Measurements from ENCODE around the gene MTFP1. TPM values are rescaled to one million over a fixed set of nuclear protein-coding genes. Genes with fewer than 3 reads are reported as not detected.
"Not testable (repeated sequence)": the region's sequence is repeated elsewhere in the genome, so short reads cannot be mapped to it uniquely, and the experiment has no call there.

The MTFP1 gene
- total and polyA plus RNA-seq, 9 of the 15 experiments (the other 6 are each of a cell fraction or from before 2014, with no cell fraction given) = 10.7 to 52.0 (median 30.1) TPM

DNA sequence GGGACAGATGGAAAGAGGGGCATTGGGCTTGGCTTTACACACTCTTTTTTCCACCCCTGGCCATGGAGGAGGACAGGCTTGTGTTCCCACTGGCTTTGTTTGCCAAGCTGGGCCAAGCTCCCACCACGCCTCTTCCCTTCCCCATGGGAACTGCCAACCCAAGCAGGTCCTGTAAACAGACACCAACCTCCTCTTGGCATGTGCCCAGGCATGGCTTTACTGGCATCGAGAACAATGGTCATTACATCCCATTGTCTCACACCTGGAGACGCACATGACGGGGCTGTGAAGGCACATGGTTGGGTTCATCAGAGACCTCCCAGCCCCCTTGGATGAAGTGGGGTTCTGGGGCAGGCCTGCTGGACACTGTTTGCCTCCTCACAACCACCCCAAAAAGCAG, 34.6 kb downstream of the MTFP1 start:
- Histone ChIP-seq H3K27me3 (ENCODE audit: control insufficient read depth in 2 of 2, insufficient read depth in 2 of 2, low read length in 2 of 2) (peaks cover 0 to 5% of the 10 kb centered on the region in 2 experiments; a peak in 1 of 5 replicates), H4K20me1 (replicated peaks; ENCODE audit: control insufficient read depth, insufficient read depth, low read length) (no peaks in the 10 kb centered on the region), H3K4me1 (replicated peaks in 1 of 2; ENCODE audit: control insufficient read depth in 2 of 2, insufficient read depth in 2 of 2, low read length in 2 of 2) (no peaks in the 10 kb centered on the region; a peak in 1 of 5 replicates), H3K9ac (ENCODE audit: insufficient read depth in 1 of 2, low read depth in 2 of 2, low read length in 2 of 2) (no peak overlapping the region), H3K36me3 (ENCODE audit: control insufficient read depth, insufficient read depth, low read length) (no peaks in the 10 kb centered on the region), H3K4me3 (no peak overlapping the region), H3K79me2 (ENCODE audit: control insufficient read depth, insufficient read depth, low read length) (no peaks in the 10 kb centered on the region), H3K9me1 (ENCODE audit: control insufficient read depth, insufficient read depth, low read length) (no peaks in the 10 kb centered on the region), H3K27ac (ENCODE audit: extremely low read depth, low read depth, low read length) (no peak overlapping the region), H3K9me3 (replicated peaks; ENCODE audit: control insufficient read depth, insufficient read depth, low read depth, low read length) (no peaks in the 10 kb centered on the region), H2AFZ (ENCODE audit: low read depth, low read length) (no peak overlapping the region), H3K4me2 (ENCODE audit: insufficient read depth, low read length) (no peak overlapping the region)
- no peak for ATAC-seq
- no peak for DNase-seq (ENCODE audit: extremely low read depth in 1 of 4, low spot score in 3 of 4)
- in situ Hi-C loops (cut with MboI) = no loop called here
- ChIA-PET CTCF (ENCODE audit: low intra/inter-chr PET ratio) (no interaction called here), POLR2A (no interaction called here)
- TF ChIP-seq, protein P1, sequence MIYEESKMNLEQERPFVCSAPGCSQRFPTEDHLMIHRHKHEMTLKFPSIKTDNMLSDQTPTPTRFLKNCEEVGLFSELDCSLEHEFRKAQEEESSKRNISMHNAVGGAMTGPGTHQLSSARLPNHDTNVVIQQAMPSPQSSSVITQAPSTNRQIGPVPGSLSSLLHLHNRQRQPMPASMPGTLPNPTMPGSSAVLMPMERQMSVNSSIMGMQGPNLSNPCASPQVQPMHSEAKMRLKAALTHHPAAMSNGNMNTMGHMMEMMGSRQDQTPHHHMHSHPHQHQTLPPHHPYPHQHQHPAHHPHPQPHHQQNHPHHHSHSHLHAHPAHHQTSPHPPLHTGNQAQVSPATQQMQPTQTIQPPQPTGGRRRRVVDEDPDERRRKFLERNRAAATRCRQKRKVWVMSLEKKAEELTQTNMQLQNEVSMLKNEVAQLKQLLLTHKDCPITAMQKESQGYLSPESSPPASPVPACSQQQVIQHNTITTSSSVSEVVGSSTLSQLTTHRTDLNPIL (CRISPR knock-in tag; IDR thresholded peaks at IDR 0.05) = no peak
- TF ChIP-seq, protein P2, sequence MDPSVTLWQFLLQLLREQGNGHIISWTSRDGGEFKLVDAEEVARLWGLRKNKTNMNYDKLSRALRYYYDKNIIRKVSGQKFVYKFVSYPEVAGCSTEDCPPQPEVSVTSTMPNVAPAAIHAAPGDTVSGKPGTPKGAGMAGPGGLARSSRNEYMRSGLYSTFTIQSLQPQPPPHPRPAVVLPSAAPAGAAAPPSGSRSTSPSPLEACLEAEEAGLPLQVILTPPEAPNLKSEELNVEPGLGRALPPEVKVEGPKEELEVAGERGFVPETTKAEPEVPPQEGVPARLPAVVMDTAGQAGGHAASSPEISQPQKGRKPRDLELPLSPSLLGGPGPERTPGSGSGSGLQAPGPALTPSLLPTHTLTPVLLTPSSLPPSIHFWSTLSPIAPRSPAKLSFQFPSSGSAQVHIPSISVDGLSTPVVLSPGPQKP (CRISPR knock-in tag; IDR thresholded peaks at IDR 0.05) = no peak
- no peak for TF ChIP-seq ZNF311 (CRISPR knock-in tag; IDR thresholded peaks at IDR 0.05)
- no peak for FAIRE-seq
- intact Hi-C loops (cut with micrococcal nuclease) = no loop called here
- BruUV-seq (replicated peaks) = no TSS peak
- WGBS (ENCODE audit: insufficient coverage, low coverage, missing lambda C conversion rate) = 7% methylated on average over 3 of the region's 4 CpGs

DNA sequence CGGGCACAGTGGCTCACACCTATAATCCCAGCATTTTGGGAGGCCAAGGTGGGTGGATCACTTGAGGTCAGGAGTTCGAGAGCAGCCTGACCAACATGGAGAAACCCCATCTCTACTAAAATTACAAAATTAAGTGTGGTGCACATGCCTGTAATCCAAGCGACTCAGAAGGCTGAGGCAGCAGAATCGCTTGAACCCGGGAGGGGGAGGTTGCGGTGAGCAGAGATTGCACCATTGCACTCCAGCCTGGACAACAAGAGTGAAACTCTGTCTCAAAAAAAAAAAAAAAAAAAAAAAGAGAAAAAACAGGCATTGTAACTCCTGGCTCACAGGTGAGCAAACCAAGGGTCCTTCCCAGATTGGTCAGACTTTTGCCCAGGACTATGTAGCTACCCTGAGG, 35.0 kb downstream of the MTFP1 start:
- BruUV-seq (replicated peaks); H4K20me1 ChIP-seq (replicated peaks; ENCODE audit: control insufficient read depth, insufficient read depth, low read length); H3K4me3 ChIP-seq; CTCF ChIA-PET (ENCODE audit: low intra/inter-chr PET ratio); H3K4me1 ChIP-seq (replicated peaks in 1 of 2; ENCODE audit: control insufficient read depth in 2 of 2, insufficient read depth in 2 of 2, low read length in 2 of 2); DNase-seq (ENCODE audit: extremely low read depth in 1 of 4, low spot score in 3 of 4); FAIRE-seq; H3K27ac ChIP-seq (ENCODE audit: extremely low read depth, low read depth, low read length); intact Hi-C loops (cut with micrococcal nuclease); H3K9me1 ChIP-seq (ENCODE audit: control insufficient read depth, insufficient read depth, low read length); H3K4me2 ChIP-seq (ENCODE audit: insufficient read depth, low read length); H3K36me3 ChIP-seq (ENCODE audit: control insufficient read depth, insufficient read depth, low read length); H3K27me3 ChIP-seq (ENCODE audit: control insufficient read depth in 2 of 2, insufficient read depth in 2 of 2, low read length in 2 of 2); POLR2A ChIA-PET; ATAC-seq; H3K79me2 ChIP-seq (ENCODE audit: control insufficient read depth, insufficient read depth, low read length); H3K9ac ChIP-seq (ENCODE audit: insufficient read depth in 1 of 2, low read depth in 2 of 2, low read length in 2 of 2); H3K9me3 ChIP-seq (replicated peaks; ENCODE audit: control insufficient read depth, insufficient read depth, low read depth, low read length); in situ Hi-C loops (cut with MboI); H2AFZ ChIP-seq (ENCODE audit: low read depth, low read length): not testable (repeated sequence)
- 3% methylated on average over 5 of the region's 6 CpGs for WGBS (ENCODE audit: insufficient coverage, low coverage, missing lambda C conversion rate)
